ENCODE results near the gene PCDHA9. TPM values are rescaled to one million over a fixed set of nuclear protein-coding genes. Genes with fewer than 3 reads are reported as not detected.

PCDHA9 gene
- total RNA-seq, 2 experiments from 2014 or later, result not detected

DNA sequence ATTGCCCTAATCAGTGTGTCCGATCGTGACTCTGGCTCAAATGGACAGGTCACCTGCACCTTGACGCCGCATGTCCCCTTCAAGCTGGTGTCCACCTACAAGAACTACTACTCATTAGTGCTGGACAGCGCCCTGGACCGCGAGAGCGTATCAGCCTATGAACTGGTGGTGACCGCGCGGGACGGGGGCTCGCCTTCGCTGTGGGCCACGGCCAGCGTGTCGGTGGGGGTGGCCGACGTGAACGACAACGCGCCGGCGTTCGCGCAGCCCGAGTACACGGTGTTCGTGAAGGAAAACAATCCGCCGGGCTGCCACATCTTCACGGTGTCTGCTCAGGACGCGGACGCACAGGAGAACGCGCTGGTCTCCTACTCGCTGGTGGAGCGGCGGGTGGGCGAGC is 35.2 kb downstream of the PCDHA9 start:
- H3K36me3 Mint-ChIP-seq (ENCODE audit: low read depth), result peaks cover 19% of the 10 kb centered on the region
- H3K27me3 Mint-ChIP-seq, result peaks cover 59% of the 10 kb centered on the region
- peaks cover 14 to 33% of the 10 kb centered on the region in 2 experiments for H3K9me3 ChIP-seq (ENCODE audit: control insufficient read depth in 1 of 2, insufficient read depth in 1 of 2, low read length in 2 of 2)
- no peak for ATAC-seq (ENCODE audit: poor library complexity)
- TF ChIP-seq, protein P1, sequence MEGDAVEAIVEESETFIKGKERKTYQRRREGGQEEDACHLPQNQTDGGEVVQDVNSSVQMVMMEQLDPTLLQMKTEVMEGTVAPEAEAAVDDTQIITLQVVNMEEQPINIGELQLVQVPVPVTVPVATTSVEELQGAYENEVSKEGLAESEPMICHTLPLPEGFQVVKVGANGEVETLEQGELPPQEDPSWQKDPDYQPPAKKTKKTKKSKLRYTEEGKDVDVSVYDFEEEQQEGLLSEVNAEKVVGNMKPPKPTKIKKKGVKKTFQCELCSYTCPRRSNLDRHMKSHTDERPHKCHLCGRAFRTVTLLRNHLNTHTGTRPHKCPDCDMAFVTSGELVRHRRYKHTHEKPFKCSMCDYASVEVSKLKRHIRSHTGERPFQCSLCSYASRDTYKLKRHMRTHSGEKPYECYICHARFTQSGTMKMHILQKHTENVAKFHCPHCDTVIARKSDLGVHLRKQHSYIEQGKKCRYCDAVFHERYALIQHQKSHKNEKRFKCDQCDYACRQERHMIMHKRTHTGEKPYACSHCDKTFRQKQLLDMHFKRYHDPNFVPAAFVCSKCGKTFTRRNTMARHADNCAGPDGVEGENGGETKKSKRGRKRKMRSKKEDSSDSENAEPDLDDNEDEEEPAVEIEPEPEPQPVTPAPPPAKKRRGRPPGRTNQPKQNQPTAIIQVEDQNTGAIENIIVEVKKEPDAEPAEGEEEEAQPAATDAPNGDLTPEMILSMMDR (IDR thresholded peaks at IDR 0.05), result no peak
- H3K4me1 ChIP-seq (ENCODE audit: insufficient read depth, low read length), result no peaks in the 10 kb centered on the region
- intact Hi-C loops (cut with DNase I, micrococcal nuclease), result no loop called here
- no peak for DNase-seq
- H3K27ac Mint-ChIP-seq, result no peak overlapping the region
- no peak overlapping the region for H3K4me3 ChIP-seq (ENCODE audit: low read length)
- H3K27ac ChIP-seq (ENCODE audit: low read depth in 1 of 2, low read length in 2 of 2), result no peak overlapping the region
- ChIA-PET POLR2A (no interaction called here), CTCF (no interaction called here)
- H3K36me3 ChIP-seq (ENCODE audit: insufficient read depth, low read length), result no peaks in the 10 kb centered on the region
- no peak overlapping the region for H3K4me3 Mint-ChIP-seq
- peaks cover 12 to 14% of the 10 kb centered on the region in 2 experiments for H3K27me3 ChIP-seq (ENCODE audit: control insufficient read depth in 1 of 2, insufficient read depth in 2 of 2, low read length in 2 of 2)
- H3K9me3 Mint-ChIP-seq, result peaks cover 18% of the 10 kb centered on the region
- H3K4me1 Mint-ChIP-seq (ENCODE audit: low read depth), result no peaks in the 10 kb centered on the region

DNA sequence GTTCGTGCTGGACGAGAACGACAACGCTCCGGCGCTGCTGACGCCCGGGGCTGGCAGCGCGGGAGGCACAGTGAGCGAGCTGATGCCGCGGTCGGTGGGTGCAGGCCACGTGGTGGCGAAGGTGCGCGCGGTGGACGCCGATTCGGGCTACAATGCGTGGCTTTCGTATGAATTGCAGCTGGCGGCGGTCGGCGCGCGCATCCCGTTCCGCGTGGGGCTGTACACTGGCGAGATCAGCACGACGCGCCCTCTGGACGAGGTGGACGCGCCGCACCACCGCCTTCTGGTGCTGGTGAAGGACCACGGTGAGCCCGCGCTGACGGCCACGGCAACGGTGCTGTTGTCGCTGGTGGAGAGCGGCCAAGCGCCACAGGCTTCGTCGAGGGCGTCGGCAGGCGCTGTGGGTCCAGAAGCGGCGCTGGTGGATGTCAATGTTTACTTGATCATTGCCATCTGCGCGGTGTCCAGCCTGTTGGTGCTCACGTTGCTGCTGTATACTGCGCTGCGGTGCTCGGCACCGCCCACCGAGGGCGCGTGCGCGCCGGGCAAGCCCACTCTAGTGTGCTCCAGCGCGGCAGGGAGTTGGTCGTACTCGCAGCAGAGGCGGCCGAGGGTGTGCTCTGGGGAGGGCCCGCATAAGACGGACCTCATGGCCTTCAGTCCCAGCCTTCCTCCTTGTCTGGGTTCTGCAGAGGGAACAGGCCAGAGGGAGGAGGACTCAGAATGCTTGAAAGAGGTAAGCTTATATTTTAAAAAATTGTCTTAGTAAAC is 35.9 kb downstream of the PCDHA9 start:
- H3K4me1 ChIP-seq (ENCODE audit: insufficient read depth, low read length), result no peaks in the 10 kb centered on the region
- ChIA-PET CTCF (no interaction called here), POLR2A (no interaction called here)
- Mint-ChIP-seq H3K27me3 (peaks cover 54% of the 10 kb centered on the region), H3K27ac (no peak overlapping the region), H3K9me3 (peaks cover 15% of the 10 kb centered on the region), H3K4me1 (ENCODE audit: low read depth) (no peaks in the 10 kb centered on the region), H3K4me3 (no peak overlapping the region), H3K36me3 (ENCODE audit: low read depth) (peaks cover 19% of the 10 kb centered on the region)
- intact Hi-C loops (cut with DNase I, micrococcal nuclease), result no loop called here
- DNase-seq (no peak), ATAC-seq (ENCODE audit: poor library complexity) (no peak)
- no peak overlapping the region for H3K27ac ChIP-seq (ENCODE audit: low read depth in 1 of 2, low read length in 2 of 2)
- H3K27me3 ChIP-seq (ENCODE audit: control insufficient read depth in 1 of 2, insufficient read depth in 2 of 2, low read length in 2 of 2), result peaks cover 8 to 14% of the 10 kb centered on the region in 2 experiments
- TF ChIP-seq, protein P1 (IDR thresholded peaks at IDR 0.05), result no peak
- H3K4me3 ChIP-seq (ENCODE audit: low read length), result no peak overlapping the region
- H3K9me3 ChIP-seq (ENCODE audit: control insufficient read depth in 1 of 2, insufficient read depth in 1 of 2, low read length in 2 of 2), result peaks cover 10 to 33% of the 10 kb centered on the region in 2 experiments
- no peaks in the 10 kb centered on the region for H3K36me3 ChIP-seq (ENCODE audit: insufficient read depth, low read length)

Other genes starting within 250 kb of the PCDHA9 start
- 1 to 10 TPM; 1.7 to 2.1 TPM for gene CD14, start 215.2 kb upstream of the PCDHA9 start, total RNA-seq
- gene TMCO6, start 208.9 kb upstream of the PCDHA9 start, total RNA-seq, result 10 to 100 TPM; 20.9 to 21.1 TPM
- 10 to 100 TPM; 45.5 to 52.4 TPM for gene NDUFA2, start 200.8 kb upstream of the PCDHA9 start, total RNA-seq
- 100 to 1,000 TPM; 194 to 207 TPM for gene IK, start 200.6 kb upstream of the PCDHA9 start, total RNA-seq
- 10 to 100 TPM; 40.1 to 42.9 TPM for gene WDR55, start 183.5 kb upstream of the PCDHA9 start, total RNA-seq
- gene DND1, start 174.8 kb upstream of the PCDHA9 start, total RNA-seq, result 1 to 10 TPM; 1.9 to 2.1 TPM
- gene HARS1, start 157.0 kb upstream of the PCDHA9 start, total RNA-seq, result 10 to 100 TPM; 53.5 to 54.1 TPM
- 10 to 100 TPM; 38.1 to 38.3 TPM for gene HARS2, start 156.9 kb upstream of the PCDHA9 start, total RNA-seq
- gene ZMAT2, start 147.9 kb upstream of the PCDHA9 start, total RNA-seq, result 10 to 100 TPM; 29.0 to 32.3 TPM
- not detected for gene PCDHA1, start 62.2 kb upstream of the PCDHA9 start, total RNA-seq
- gene PCDHA2, start 53.5 kb upstream of the PCDHA9 start, total RNA-seq, result not detected
- not detected for gene PCDHA3, start 47.3 kb upstream of the PCDHA9 start, total RNA-seq
- gene PCDHA4, start 41.3 kb upstream of the PCDHA9 start, total RNA-seq, result not detected
- gene PCDHA5, start 26.8 kb upstream of the PCDHA9 start, total RNA-seq, result not detected
- gene PCDHA6, start 20.4 kb upstream of the PCDHA9 start, total RNA-seq, result not detected
- gene PCDHA7, start 14.1 kb upstream of the PCDHA9 start, total RNA-seq, result not detected
- not detected for gene PCDHA8, start 7.2 kb upstream of the PCDHA9 start, total RNA-seq
- gene PCDHA10, start 7.5 kb downstream of the PCDHA9 start, total RNA-seq, result not detected
- not detected for gene PCDHA11, start 20.6 kb downstream of the PCDHA9 start, total RNA-seq
- gene PCDHA12, start 26.9 kb downstream of the PCDHA9 start, total RNA-seq, result not detected
- gene PCDHA13, start 33.7 kb downstream of the PCDHA9 start, total RNA-seq, result not detected
- not detected for gene PCDHAC1, start 77.9 kb downstream of the PCDHA9 start, total RNA-seq
- gene PCDHAC2, start 118.1 kb downstream of the PCDHA9 start, total RNA-seq, result not detected
- gene PCDHB1, start 203.0 kb downstream of the PCDHA9 start, total RNA-seq, result not detected
- not detected for gene PCDHB2, start 246.2 kb downstream of the PCDHA9 start, total RNA-seq